ENCODE measurements around the gene BSND.

DNA sequence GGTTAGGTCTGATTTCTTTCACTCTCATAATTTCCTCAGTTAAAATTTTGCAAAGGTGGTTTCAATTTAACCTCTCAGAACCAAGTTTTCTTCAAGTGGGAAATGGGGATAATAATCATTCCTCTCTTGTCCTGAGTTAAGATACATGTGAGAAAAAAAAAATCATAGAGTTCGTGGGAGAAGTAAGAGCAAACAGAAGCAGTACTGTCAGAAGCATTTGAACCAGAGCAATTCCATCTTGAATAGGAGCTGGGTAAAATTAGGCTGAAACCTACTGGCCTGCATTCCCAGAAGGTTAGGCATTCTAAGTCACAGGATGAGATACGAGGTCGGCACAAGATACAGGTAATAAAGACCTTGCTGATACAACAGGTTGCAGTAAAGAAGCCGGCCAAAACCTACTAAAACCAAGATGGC lies 46.9 kb upstream of the BSND start:
- TF ChIP-seq TCF12 (IDR thresholded peaks at IDR 0.05; ENCODE audit: low read depth) = no peak
- no peak for TF ChIP-seq USF1 (IDR thresholded peaks at IDR 0.05)
- no peak for TF ChIP-seq NFIC (IDR thresholded peaks at IDR 0.05)
- TF ChIP-seq EGR1 (IDR thresholded peaks at IDR 0.05) = no peak
- TF ChIP-seq RAD21 (IDR thresholded peaks at IDR 0.05; ENCODE audit: low read depth) = no peak
- TF ChIP-seq, protein P1, sequence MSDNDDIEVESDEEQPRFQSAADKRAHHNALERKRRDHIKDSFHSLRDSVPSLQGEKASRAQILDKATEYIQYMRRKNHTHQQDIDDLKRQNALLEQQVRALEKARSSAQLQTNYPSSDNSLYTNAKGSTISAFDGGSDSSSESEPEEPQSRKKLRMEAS (IDR thresholded peaks at IDR 0.05) = no peak
- TF ChIP-seq, protein P2, sequence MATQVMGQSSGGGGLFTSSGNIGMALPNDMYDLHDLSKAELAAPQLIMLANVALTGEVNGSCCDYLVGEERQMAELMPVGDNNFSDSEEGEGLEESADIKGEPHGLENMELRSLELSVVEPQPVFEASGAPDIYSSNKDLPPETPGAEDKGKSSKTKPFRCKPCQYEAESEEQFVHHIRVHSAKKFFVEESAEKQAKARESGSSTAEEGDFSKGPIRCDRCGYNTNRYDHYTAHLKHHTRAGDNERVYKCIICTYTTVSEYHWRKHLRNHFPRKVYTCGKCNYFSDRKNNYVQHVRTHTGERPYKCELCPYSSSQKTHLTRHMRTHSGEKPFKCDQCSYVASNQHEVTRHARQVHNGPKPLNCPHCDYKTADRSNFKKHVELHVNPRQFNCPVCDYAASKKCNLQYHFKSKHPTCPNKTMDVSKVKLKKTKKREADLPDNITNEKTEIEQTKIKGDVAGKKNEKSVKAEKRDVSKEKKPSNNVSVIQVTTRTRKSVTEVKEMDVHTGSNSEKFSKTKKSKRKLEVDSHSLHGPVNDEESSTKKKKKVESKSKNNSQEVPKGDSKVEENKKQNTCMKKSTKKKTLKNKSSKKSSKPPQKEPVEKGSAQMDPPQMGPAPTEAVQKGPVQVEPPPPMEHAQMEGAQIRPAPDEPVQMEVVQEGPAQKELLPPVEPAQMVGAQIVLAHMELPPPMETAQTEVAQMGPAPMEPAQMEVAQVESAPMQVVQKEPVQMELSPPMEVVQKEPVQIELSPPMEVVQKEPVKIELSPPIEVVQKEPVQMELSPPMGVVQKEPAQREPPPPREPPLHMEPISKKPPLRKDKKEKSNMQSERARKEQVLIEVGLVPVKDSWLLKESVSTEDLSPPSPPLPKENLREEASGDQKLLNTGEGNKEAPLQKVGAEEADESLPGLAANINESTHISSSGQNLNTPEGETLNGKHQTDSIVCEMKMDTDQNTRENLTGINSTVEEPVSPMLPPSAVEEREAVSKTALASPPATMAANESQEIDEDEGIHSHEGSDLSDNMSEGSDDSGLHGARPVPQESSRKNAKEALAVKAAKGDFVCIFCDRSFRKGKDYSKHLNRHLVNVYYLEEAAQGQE (IDR thresholded peaks at IDR 0.05; ENCODE audit: low read depth) = no peak
